ENCODE data around the gene CNGA3. TPM values are rescaled to one million over a fixed set of nuclear protein-coding genes. Genes with fewer than 3 reads are reported as not detected.
"Not testable (repeated sequence)": the region's sequence is repeated elsewhere in the genome, so short reads cannot be mapped to it uniquely, and the experiment has no call there.

Gene CNGA3
- total RNA-seq, 2 experiments from 2014 or later = not detected

DNA sequence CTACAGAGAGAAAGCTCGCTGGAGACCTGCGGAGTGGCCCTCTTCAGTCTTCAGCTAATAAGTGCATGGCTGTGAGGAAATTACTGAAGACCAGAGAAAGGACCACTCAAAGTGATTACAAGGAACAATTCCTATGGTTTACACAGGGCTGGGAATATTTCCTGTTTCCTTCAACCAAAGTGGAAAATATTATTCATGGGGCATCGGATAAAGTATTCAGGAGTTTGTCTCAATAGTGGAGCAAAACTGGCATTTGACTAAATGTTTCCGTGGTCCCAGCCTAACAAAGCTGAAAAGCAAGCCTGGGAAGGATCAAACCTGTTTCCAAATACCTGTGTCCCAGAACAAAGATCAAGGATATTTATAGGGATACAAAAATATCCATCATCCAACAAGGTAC is 32.0 kb upstream of the CNGA3 start:
- intact Hi-C loops (cut with micrococcal nuclease; ENCODE audit: unreplicated experiment) = no loop called here
- Histone ChIP-seq H3K4me3 (ENCODE audit: low read depth, low read length, poor library complexity, severe bottlenecking) (no peak overlapping the region), H3K36me3 (ENCODE audit: insufficient read depth, low read length) (no peaks in the 10 kb centered on the region), H2AFZ (ENCODE audit: low read length) (no peak overlapping the region), H3K79me2 (ENCODE audit: insufficient read depth, low read depth, low read length) (no peaks in the 10 kb centered on the region), H3K4me1 (ENCODE audit: insufficient read depth, low read length, poor library complexity, severe bottlenecking) (no peaks in the 10 kb centered on the region), H3K9me3 (ENCODE audit: low read length) (0 out of 2 replicates have a peak, but pooled peaks cover 3% of the 10 kb centered on the region), H4K20me1 (ENCODE audit: insufficient read depth, low read length) (no peaks in the 10 kb centered on the region), H3K4me2 (ENCODE audit: low read length) (no peak overlapping the region), H3K9me2 (ENCODE audit: insufficient read depth, low read length) (no peaks in the 10 kb centered on the region), H3K27ac (ENCODE audit: low read depth, low read length, poor library complexity, severe bottlenecking) (no peak overlapping the region)
- ChIA-PET POLR2A (no interaction called here), CTCF (ENCODE audit: unreplicated experiment) (no interaction called here)
- no peak for DNase-seq (ENCODE audit: low spot score)
- BruUV-seq (replicated peaks) = no TSS peak
- TF ChIP-seq CTCF (conservative IDR thresholded peaks at IDR 0.05; ENCODE audit: low read length) (no peak), EZH2phosphoT487 (IDR thresholded peaks at IDR 0.05; ENCODE audit: borderline replicate concordance, low read depth, low read length) (no peak)

DNA sequence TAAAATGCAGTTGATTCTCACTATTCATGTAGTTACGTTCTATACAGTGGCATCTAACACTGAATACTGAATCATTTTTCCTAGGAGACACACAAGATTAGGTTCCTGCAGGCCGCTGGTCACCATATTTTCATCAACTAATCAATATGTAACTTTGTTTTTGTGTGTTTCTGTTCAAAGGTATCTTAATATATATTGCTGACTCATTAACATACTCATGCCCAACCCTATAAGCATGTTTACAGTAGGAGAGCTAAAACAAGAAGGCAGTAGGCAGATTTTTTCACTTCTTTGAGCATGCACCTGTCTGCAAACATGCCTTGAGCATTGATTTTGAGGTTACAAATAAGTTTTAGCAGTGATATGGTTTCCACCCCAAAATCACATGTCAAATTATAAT is 30.3 kb upstream of the CNGA3 start:
- Histone ChIP-seq H4K20me1 (ENCODE audit: insufficient read depth, low read length) (no peaks in the 10 kb centered on the region), H3K79me2 (ENCODE audit: insufficient read depth, low read depth, low read length) (no peaks in the 10 kb centered on the region), H3K4me2 (ENCODE audit: low read length) (no peak overlapping the region), H3K9me3 (ENCODE audit: low read length) (0 out of 2 replicates have a peak, but pooled peaks cover 3% of the 10 kb centered on the region), H3K36me3 (ENCODE audit: insufficient read depth, low read length) (no peaks in the 10 kb centered on the region), H3K9me2 (ENCODE audit: insufficient read depth, low read length) (no peaks in the 10 kb centered on the region), H3K27ac (ENCODE audit: low read depth, low read length, poor library complexity, severe bottlenecking) (no peak overlapping the region), H2AFZ (ENCODE audit: low read length) (no peak overlapping the region), H3K4me3 (ENCODE audit: low read depth, low read length, poor library complexity, severe bottlenecking) (no peak overlapping the region), H3K4me1 (ENCODE audit: insufficient read depth, low read length, poor library complexity, severe bottlenecking) (no peaks in the 10 kb centered on the region)
- no peak for DNase-seq (ENCODE audit: low spot score)
- intact Hi-C loops (cut with micrococcal nuclease; ENCODE audit: unreplicated experiment) = no loop called here
- no TSS peak for BruUV-seq (replicated peaks)
- ChIA-PET CTCF (ENCODE audit: unreplicated experiment) (no interaction called here), POLR2A (interaction anchor here (0.7 kb wide), 1 partner anchor 45 kb away, joined by 3 read pairs; no protein-coding TSS in a partner anchor)
- TF ChIP-seq EZH2phosphoT487 (IDR thresholded peaks at IDR 0.05; ENCODE audit: borderline replicate concordance, low read depth, low read length) (no peak), CTCF (conservative IDR thresholded peaks at IDR 0.05; ENCODE audit: low read length) (no peak)

DNA sequence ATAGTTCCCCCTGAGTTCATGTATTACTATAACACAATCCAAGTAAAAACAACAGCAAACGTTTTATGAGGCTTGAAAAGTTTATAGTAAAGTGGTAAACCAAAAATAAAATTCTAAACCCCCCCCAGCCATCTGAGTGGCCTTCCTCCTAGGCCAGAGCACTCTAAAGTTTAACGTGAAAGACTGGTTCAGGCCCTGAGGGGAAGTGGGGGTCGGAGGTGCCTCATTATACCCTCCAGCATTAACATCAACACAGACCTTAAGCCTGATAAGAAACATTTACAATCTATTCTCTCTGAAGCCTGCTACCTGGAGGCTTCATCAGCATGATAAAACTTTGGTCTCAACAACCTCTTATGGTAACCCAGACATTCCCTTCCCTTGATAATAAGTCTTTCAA is 29.0 kb upstream of the CNGA3 start:
- H3K9me2 ChIP-seq (ENCODE audit: insufficient read depth, low read length) = no peaks in the 10 kb centered on the region
- CTCF ChIA-PET (ENCODE audit: unreplicated experiment) = no interaction called here
- H3K27ac ChIP-seq (ENCODE audit: low read depth, low read length, poor library complexity, severe bottlenecking) = no peak overlapping the region
- H2AFZ ChIP-seq (ENCODE audit: low read length) = no peak overlapping the region
- H3K4me3 ChIP-seq (ENCODE audit: low read depth, low read length, poor library complexity, severe bottlenecking) = no peak overlapping the region
- H3K9me3 ChIP-seq (ENCODE audit: low read length) = 0 out of 2 replicates have a peak, but pooled peaks cover 4% of the 10 kb centered on the region
- no peaks in the 10 kb centered on the region for H3K79me2 ChIP-seq (ENCODE audit: insufficient read depth, low read depth, low read length)
- H4K20me1 ChIP-seq (ENCODE audit: insufficient read depth, low read length) = no peaks in the 10 kb centered on the region
- POLR2A ChIA-PET = interaction anchor here (0.6 kb wide), 1 partner anchor 55 kb away, joined by 3 read pairs; no protein-coding TSS in a partner anchor
- H3K36me3 ChIP-seq (ENCODE audit: insufficient read depth, low read length) = no peaks in the 10 kb centered on the region
- no peaks in the 10 kb centered on the region for H3K4me1 ChIP-seq (ENCODE audit: insufficient read depth, low read length, poor library complexity, severe bottlenecking)
- no TSS peak for BruUV-seq (replicated peaks)
- TF ChIP-seq CTCF (conservative IDR thresholded peaks at IDR 0.05; ENCODE audit: low read length) (no peak), EZH2phosphoT487 (IDR thresholded peaks at IDR 0.05; ENCODE audit: borderline replicate concordance, low read depth, low read length) (no peak)
- no peak for DNase-seq (ENCODE audit: low spot score)
- no peak overlapping the region for H3K4me2 ChIP-seq (ENCODE audit: low read length)
- intact Hi-C loops (cut with micrococcal nuclease; ENCODE audit: unreplicated experiment) = no loop called here

DNA sequence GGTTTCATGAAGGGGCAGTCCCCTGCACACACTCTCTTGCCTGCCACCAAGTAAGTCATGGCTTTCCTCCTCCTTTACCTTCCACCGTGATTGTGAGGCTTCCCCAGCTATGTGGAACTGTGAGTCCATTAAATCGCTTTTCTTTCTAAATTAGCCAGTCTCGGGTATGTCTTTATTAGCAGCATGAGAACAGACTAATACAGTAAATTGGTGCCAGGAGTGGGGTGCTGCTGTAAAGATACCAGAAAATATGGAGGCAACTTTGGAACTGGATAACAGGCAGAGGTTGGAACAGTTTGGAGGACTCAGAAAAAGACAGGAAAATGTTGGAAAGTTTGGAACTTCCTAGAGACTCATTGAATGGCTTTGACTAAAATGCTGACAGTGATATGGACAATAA is 26.1 kb upstream of the CNGA3 start:
- H3K9me2 ChIP-seq (ENCODE audit: insufficient read depth, low read length); H3K36me3 ChIP-seq (ENCODE audit: insufficient read depth, low read length); H3K4me2 ChIP-seq (ENCODE audit: low read length); H3K4me3 ChIP-seq (ENCODE audit: low read depth, low read length, poor library complexity, severe bottlenecking); H3K4me1 ChIP-seq (ENCODE audit: insufficient read depth, low read length, poor library complexity, severe bottlenecking); H2AFZ ChIP-seq (ENCODE audit: low read length); DNase-seq (ENCODE audit: low spot score); H3K27ac ChIP-seq (ENCODE audit: low read depth, low read length, poor library complexity, severe bottlenecking); POLR2A ChIA-PET; BruUV-seq (replicated peaks); H4K20me1 ChIP-seq (ENCODE audit: insufficient read depth, low read length); intact Hi-C loops (cut with micrococcal nuclease; ENCODE audit: unreplicated experiment); CTCF ChIA-PET (ENCODE audit: unreplicated experiment); H3K79me2 ChIP-seq (ENCODE audit: insufficient read depth, low read depth, low read length): not testable (repeated sequence)
- 0 out of 2 replicates have a peak, but pooled peaks cover 16% of the 10 kb centered on the region for H3K9me3 ChIP-seq (ENCODE audit: low read length)

Measured in OCI-LY7 (cell line).